ACHN (cell line): ENCODE results near the gene VIM.
"Not testable (repeated sequence)": the region's sequence is repeated elsewhere in the genome, so short reads cannot be mapped to it uniquely, and the experiment has no call there.

ENCODE experiments used
- DNase-seq: peaks from one replicate; pipeline ENCODE4 v3.0.0-alpha.2; 2015
- in situ Hi-C: cut with HindIII; loops from 2 replicates; pipeline ENCODE4 v1.10.0; 2017; ENCODE audit warnings: low sequenced_read_pairs, low pct_ligation_motif_present, low pct_unique_long_range_greater_than_20kb

The VIM gene

GRCh38 chr10:17240616-17241015 lies 12.6 kb downstream of the VIM start:
- in situ Hi-C loops: loop anchor here (25.0 kb wide), 1 partner anchor 378 kb away; no protein-coding TSS in a partner anchor
- no peak for DNase-seq

DNA sequence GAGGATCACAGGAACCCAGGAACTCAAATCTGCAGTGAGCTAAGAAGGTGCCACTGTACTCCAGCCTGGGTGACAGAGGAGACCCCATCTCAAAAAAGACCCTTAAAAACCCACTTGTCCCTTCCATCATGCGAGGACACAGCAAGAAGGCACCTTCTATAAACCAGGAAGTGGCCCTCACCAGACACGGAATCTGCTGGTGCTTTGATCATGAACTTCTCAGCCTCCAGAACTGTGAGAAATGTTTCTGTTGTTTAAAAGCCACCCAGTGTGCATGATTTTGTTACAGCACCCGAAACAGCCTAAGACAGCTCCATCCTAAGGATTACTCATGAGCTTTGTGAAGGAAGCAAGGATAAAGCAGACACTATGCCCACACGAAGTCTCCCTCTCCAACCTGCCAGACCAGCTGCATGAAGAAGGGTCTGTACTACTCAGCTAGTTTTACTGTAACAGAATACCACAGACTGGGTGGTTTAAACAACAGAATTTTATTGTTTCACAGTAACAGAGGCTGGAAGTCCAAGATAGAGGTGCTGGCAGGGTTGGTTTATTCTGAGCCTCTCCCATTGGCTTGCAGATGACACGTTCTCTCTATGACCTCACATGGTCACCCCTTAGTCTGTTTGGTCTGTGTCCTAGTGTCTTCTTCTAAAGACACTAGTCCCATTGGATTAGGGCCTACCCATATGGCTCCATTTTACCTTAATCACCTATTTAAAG lies 13.7 kb downstream of the VIM start:
- no peak for DNase-seq
- in situ Hi-C loops: loop anchor here (25.0 kb wide), 1 partner anchor 379 kb away; no protein-coding TSS in a partner anchor

DNA sequence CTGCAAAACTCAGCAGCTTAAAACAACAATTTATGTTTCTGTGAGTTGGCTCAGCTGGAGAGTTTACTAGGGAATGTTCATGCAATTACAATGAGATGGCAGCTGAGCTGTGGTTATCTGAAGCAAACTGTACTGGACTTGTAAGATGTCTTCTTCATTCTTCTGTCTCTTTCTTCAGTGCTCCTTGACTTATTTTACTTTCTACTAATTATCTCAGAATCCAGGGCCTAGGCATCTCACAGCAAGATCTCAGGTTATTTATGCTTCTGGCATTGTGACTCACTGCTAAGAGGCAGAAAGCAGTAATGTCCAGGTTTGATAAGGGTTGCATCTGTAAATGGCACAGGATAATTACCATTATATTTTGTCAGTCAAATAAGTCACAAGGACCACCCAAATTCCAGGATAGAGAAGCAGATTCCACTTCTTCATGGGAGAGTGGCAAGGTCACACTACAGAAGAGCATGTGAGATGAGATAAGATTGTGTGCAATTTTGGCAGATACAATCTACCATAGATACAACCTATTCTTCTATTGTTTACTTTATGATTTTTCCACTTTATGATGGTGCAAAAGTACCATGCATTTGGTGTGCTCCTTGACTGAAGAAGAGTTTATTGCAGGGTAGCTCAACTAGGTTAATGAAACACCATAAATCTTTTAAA lies 16.8 kb downstream of the VIM start:
- no peak for DNase-seq
- in situ Hi-C loops: loop anchor here (25.0 kb wide), 1 partner anchor 383 kb away; no protein-coding TSS in a partner anchor

DNA sequence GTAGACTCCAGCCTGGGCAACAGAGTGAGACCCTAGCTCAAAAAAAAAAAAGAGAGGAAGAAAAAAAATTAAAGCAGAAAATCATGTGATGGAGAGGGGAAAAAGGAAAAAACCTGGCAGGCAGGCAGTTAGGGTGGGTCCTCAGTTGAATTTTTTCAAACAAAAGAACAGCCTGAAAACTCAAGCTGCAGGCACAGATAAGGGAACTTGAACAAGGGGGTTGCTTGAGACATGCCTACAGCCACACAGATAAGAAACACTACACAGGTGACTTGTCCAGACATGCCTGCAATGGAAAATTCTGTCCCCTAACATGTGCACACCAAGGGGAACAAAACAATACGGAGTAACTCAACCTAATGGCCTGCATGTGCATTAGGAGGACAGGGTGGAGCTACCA lies 19.2 kb downstream of the VIM start:
- DNase-seq: no peak

DNA sequence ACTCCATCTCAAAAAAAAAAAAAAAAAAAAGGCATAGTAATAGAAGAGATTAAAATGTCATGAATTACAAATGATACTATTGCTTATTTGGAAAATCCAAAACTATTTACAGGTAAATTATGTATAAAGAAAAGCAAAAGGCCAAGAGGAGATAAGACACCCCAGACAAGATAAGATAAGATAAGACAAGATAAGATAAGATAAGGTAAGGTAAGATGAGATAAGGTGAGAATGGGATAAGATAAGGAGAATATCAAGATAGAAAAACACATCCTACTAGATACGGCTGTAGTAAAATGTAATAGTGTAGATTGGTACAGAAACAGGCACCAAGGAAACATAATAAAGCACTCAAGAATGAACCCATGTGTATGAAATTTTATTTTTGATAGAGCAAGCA lies 20.9 kb downstream of the VIM start:
- in situ Hi-C loops: loop anchor here (25.0 kb wide), 1 partner anchor 387 kb away; no protein-coding TSS in a partner anchor
- no peak for DNase-seq

More for the DNA sequence above, 19.2 kb downstream of the VIM start:
- in situ Hi-C loops: loop anchor here (25.0 kb wide), 1 partner anchor 385 kb away; no protein-coding TSS in a partner anchor

DNA sequence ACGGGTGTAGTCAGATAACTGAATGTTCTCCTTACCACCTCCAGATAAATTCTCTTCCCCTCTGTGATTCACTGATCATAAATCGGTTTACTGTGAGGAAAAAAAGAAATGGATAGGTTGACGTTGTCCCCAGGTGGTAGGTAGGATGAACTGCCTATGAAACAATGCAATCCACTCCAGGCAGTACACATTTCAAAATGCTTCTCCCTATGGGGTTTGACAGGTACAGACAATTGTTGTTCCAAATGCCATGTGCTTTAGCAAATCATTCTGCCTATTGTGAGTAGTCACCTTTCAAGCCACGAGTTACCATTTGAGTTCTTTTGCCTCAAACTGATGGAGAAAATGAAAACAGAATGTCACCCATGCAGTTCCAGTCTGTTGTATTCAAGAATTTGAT lies 21.8 kb downstream of the VIM start:
- DNase-seq: no peak
- in situ Hi-C loops: loop anchor here (25.0 kb wide), 1 partner anchor 388 kb away; no protein-coding TSS in a partner anchor

- no peak for DNase-seq
- in situ Hi-C loops: no loop called here
Measured at GRCh38 chr10:17250736-17251135, 22.7 kb downstream of the VIM start.

DNA sequence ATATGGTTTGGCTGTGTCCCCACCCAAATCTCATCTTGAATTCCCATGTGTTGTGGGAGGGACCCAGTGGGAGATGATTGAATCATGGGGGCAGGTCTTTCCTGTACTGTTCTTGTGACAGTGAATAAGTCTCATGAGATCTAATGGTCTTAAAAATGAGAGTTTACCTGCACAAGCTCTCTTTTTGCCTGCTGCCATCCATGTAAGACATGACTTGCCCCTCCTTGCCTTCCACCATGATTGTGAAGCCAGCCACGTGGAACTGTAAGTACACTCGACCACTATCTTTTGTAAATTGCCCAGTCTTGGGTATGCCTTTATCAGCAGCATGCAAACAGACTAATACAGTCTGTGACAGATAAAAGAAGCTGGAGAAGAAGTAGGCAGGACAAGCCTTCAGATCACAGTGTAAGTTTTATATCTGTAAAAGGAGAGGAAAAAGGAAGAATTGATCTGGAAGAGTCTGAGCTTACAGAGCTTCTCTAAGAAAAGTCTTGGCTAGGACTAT lies 26.6 kb downstream of the VIM start:
- DNase-seq, in situ Hi-C loops: not testable (repeated sequence)

DNA sequence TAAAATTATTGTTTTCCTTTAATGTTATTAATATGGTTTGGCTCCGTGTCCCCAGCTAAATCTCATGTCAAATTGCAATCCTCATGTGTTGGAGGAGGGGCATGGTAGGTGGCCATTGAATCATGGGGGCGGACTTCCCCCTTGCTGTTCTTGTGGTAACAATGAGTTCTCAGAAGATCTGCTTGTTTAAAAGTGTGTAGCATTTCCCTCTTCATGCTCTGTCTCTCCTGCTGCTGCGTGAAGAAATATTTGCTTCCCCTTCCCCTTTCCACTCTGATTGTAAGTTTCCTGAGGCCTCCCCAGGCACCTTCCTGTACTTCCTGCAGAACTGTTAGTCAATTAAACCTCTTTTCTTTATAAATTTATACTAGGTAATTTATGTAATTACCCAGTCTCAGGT lies 27.5 kb downstream of the VIM start:
- no peak for DNase-seq
- in situ Hi-C loops: no loop called here

GRCh38 chr10:17256051-17256450 lies 28.0 kb downstream of the VIM start:
- no peak for DNase-seq
- in situ Hi-C loops: no loop called here

GRCh38 chr10:17256627-17257026 lies 28.6 kb downstream of the VIM start:
- no peak for DNase-seq
- in situ Hi-C loops: no loop called here

GRCh38 chr10:17257466-17258321 lies 29.7 kb downstream of the VIM start:
- in situ Hi-C loops: no loop called here
- peak; percentile 66 for DNase-seq

GRCh38 chr10:17262502-17262901 lies 34.5 kb downstream of the VIM start:
- in situ Hi-C loops: no loop called here

GRCh38 chr10:17263580-17263979 lies 35.5 kb downstream of the VIM start:
- no peak for DNase-seq
- in situ Hi-C loops: no loop called here

More at GRCh38 chr10:17262502-17262901, 34.5 kb downstream of the VIM start:
- DNase-seq: no peak

- no peak for DNase-seq
- in situ Hi-C loops: no loop called here
Measured at GRCh38 chr10:17265468-17265867, 37.4 kb downstream of the VIM start.

GRCh38 chr10:17266549-17266948 lies 38.5 kb downstream of the VIM start:
- in situ Hi-C loops, DNase-seq: not testable (repeated sequence)

DNA sequence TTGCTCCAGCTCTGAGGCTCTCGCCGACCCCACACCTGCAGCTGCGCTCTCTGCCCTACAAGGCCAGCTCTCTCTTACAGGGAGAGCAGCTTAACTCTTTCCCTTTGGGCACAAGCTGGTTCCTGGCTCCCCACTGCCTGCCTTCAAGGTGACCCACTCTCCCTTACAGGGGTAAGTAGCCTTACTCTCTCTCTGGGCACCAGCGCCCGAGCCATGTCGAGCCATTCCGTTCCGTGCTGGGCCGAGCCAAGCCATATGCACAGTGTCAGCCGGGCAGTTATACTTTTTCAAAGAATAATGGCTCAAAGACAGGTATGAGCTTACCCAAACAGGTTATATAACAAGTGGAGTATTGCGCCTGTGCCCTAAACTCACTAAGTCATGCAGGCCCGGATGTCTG lies 44.6 kb downstream of the VIM start:
- no peak for DNase-seq
- in situ Hi-C loops: no loop called here

DNA sequence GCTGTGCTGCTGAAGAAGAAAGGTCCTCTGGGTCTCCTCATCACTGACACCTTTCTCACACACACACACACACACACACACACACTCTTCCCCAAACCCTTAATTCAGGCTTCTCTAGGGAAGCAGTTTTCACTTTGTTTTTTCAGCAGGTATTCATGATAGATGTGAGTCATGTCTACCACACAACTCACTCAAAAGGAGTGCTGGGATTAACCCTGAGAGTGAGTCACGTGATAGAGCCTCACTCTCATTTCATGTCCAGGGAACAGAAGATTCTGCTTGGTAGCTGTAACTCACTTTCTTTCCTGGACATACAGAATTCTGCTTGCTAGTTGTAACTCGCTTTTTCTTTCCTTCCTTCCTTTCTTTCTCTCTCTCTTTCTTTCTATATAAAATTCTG lies 45.4 kb downstream of the VIM start:
- in situ Hi-C loops: no loop called here
- peak; percentile 50 for DNase-seq
